Mesothelial cell of epicardium (in vitro differentiated cells): ENCODE results near the gene ORM2. TPM values are rescaled to one million over a fixed set of nuclear protein-coding genes. Genes with fewer than 3 reads are reported as not detected.

ENCODE experiments used
- DNase-seq, 2 experiments: peaks; one replicate each; pipeline ENCODE4 v3.0.0; 2021; ENCODE audit warnings: low spot score in 2 of 2; ENCODE audit not compliant: unreplicated experiment in 2 of 2
- H3K27ac Mint-ChIP-seq: 2 replicates; pipeline ENCODE4 v1.8.0; 2021; ENCODE audit warnings: mixed read lengths
- H3K27me3 Mint-ChIP-seq: 2 replicates; pipeline ENCODE4 v1.8.0; 2021; ENCODE audit warnings: low read depth, mixed read lengths
- H3K36me3 Mint-ChIP-seq: 2 replicates; pipeline ENCODE4 v1.8.0; 2021; ENCODE audit warnings: mixed read lengths
- H3K4me1 Mint-ChIP-seq: 2 replicates; pipeline ENCODE4 v1.8.0; 2021; ENCODE audit warnings: mixed read lengths
- H3K4me3 Mint-ChIP-seq: 2 replicates; pipeline ENCODE4 v1.8.0; 2021; ENCODE audit warnings: mild to moderate bottlenecking, moderate library complexity, mixed read lengths
- H3K9me3 Mint-ChIP-seq: 2 replicates; pipeline ENCODE4 v1.8.0; 2021; ENCODE audit warnings: mixed read lengths
- total RNA-seq: library from RNA; stranded (reverse); gene quantifications from 3 replicates; pipeline ENCODE4 v1.2.1, GENCODE V29; 2021
- TF ChIP-seq, protein P1 (sequence below): fragments of 200-600 bp; sonication (generic); IDR thresholded peaks from one replicate; pipeline ENCODE4 v1.5.0; 2021; ENCODE audit warnings: antibody characterized with exemption; ENCODE audit not compliant: unreplicated experiment

The ORM2 gene
- total RNA-seq, 1 donor from 2014 or later = not detected

- no peaks in the 10 kb centered on the region for H3K9me3 Mint-ChIP-seq
- H3K27me3 Mint-ChIP-seq = no peaks in the 10 kb centered on the region
- H3K36me3 Mint-ChIP-seq = peaks cover 16% of the 10 kb centered on the region
- H3K27ac Mint-ChIP-seq = no peak overlapping the region
- H3K4me3 Mint-ChIP-seq = no peak overlapping the region
- TF ChIP-seq, protein P1, sequence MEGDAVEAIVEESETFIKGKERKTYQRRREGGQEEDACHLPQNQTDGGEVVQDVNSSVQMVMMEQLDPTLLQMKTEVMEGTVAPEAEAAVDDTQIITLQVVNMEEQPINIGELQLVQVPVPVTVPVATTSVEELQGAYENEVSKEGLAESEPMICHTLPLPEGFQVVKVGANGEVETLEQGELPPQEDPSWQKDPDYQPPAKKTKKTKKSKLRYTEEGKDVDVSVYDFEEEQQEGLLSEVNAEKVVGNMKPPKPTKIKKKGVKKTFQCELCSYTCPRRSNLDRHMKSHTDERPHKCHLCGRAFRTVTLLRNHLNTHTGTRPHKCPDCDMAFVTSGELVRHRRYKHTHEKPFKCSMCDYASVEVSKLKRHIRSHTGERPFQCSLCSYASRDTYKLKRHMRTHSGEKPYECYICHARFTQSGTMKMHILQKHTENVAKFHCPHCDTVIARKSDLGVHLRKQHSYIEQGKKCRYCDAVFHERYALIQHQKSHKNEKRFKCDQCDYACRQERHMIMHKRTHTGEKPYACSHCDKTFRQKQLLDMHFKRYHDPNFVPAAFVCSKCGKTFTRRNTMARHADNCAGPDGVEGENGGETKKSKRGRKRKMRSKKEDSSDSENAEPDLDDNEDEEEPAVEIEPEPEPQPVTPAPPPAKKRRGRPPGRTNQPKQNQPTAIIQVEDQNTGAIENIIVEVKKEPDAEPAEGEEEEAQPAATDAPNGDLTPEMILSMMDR = no peak
- peaks cover 4% of the 10 kb centered on the region for H3K4me1 Mint-ChIP-seq
- DNase-seq = no peak
These were observed 37.7 kb downstream of the ORM2 start for GRCh38 chr9:114367366-114367765.

DNA sequence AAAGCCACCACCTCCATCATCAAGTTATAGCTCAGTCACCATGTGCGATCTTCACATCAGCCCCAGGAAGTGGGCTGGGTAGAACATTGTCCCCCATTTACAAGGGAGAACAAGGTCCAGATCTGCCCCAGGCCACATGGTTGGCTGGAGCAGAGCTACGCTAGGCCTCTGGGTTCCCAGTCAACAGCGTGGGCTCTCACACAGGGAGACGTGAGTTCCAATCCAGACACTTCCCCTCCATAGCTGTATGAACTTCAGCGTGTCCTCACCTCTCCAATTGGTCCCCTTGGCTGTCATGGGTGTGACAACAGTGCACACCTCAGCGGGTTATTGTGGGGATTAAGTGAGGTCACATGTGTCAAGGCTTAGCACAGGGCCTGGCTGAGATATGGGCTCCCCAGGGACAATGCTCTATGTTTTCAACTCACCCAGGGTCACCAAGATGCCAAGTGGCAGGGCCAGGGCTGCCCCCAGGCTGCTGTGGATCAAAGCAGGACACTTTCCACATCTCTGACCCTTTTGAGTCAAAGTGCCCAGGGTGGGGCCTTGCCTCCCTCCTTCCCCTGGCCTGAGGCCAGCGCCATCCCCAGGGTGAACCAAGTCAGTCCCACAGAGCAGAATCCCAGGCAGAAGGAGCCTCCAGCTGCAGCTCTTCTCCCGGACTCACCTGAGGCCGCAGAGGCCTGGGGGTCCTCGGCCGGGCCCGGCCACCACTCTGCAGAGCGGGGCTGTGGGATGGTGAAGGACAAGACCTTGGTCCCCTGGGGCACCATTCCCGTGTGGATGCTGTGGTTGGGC lies 38.3 kb downstream of the ORM2 start:
- Mint-ChIP-seq H3K27ac (no peak overlapping the region), H3K27me3 (no peaks in the 10 kb centered on the region), H3K4me3 (no peak overlapping the region), H3K4me1 (peaks cover 4% of the 10 kb centered on the region), H3K36me3 (peaks cover 16% of the 10 kb centered on the region), H3K9me3 (no peaks in the 10 kb centered on the region)
- DNase-seq = no peak
- TF ChIP-seq, protein P1 = no peak

DNA sequence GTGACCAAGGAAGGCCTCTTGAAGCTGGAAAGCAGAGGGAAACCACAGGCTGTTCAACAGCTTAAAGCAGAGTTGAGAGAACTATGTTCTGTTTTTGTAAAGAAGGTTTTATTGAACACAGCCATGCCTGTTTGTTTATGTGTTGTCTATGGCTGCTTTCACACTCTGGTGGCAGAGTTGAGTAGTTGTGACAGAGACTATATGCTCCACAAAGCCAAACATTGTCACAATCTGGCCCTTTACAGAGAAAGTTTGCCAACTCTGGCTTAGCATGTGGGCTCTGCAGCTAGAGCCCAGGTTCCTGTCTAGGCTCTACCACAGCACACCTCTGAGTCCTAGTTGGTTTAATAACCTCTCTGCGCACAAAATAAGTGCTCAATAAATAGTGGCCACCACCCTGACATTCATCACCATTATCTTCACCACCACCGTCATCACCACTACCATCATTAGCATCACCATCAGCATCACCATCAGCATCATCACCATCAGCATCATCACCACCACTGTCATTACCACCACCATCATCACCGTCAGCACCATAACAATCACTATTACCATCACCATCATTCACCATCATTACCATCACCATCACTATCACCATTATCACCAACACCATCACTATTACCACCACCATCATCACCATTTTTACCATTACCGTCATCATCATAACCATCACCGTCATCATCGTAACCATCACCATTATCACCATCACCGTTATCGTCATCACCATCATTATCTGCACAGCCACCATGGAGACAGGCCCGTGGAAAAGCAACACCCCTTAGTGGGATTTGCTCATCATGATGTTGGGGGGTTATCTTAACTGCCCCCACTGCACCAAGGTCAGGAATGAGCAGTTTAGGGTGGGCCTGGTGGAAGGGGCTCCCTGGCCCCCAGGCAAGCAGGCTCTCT lies 39.8 kb downstream of the ORM2 start:
- Mint-ChIP-seq H3K9me3 (no peaks in the 10 kb centered on the region), H3K36me3 (peaks cover 11% of the 10 kb centered on the region), H3K4me1 (peaks cover 4% of the 10 kb centered on the region), H3K4me3 (no peak overlapping the region), H3K27me3 (no peaks in the 10 kb centered on the region), H3K27ac (no peak overlapping the region)
- TF ChIP-seq, protein P1 = no peak
- no peak for DNase-seq

GRCh38 chr9:114370251-114370967 lies 40.7 kb downstream of the ORM2 start:
- Mint-ChIP-seq H3K27ac (no peak overlapping the region), H3K4me3 (no peak overlapping the region), H3K27me3 (no peaks in the 10 kb centered on the region), H3K36me3 (peaks cover 6% of the 10 kb centered on the region), H3K4me1 (peaks cover 4% of the 10 kb centered on the region), H3K9me3 (no peaks in the 10 kb centered on the region)
- TF ChIP-seq, protein P1 = no peak
- DNase-seq = no peak

- TF ChIP-seq, protein P1 = no peak
- no peaks in the 10 kb centered on the region for H3K27me3 Mint-ChIP-seq
- no peak for DNase-seq
- H3K9me3 Mint-ChIP-seq = no peaks in the 10 kb centered on the region
- no peak overlapping the region for H3K27ac Mint-ChIP-seq
- H3K4me3 Mint-ChIP-seq = no peak overlapping the region
- H3K36me3 Mint-ChIP-seq = peaks cover 4% of the 10 kb centered on the region
- peaks cover 4% of the 10 kb centered on the region for H3K4me1 Mint-ChIP-seq
These were observed 41.3 kb downstream of the ORM2 start for GRCh38 chr9:114370968-114371320.
